Activated CD4-positive, CD25-positive, alpha-beta regulatory T cell treated with anti-CD3 and anti-CD28 coated beads, Interleukin-2, amount 50 U/mL, for 72 hours (primary cell): ENCODE data around the gene VRK1.

Experiments
- DNase-seq: peaks from one replicate; pipeline ENCODE4 v3.0.0; 2021

Gene VRK1

GRCh38 chr14:96893966-96894622, 96.9 kb downstream of the VRK1 start:
- DNase-seq: no peak

- no peak for DNase-seq
Measured at GRCh38 chr14:96894966-96895365, 97.8 kb downstream of the VRK1 start.

- no peak for DNase-seq
Measured at GRCh38 chr14:96895658-96896271, 98.6 kb downstream of the VRK1 start.

GRCh38 chr14:96897184-96897583, 100.0 kb downstream of the VRK1 start:
- no peak for DNase-seq

- DNase-seq: no peak
Measured at GRCh38 chr14:96901227-96901626, 104.0 kb downstream of the VRK1 start.

GRCh38 chr14:96902004-96902403, 104.8 kb downstream of the VRK1 start:
- DNase-seq: no peak

GRCh38 chr14:96903444-96904023, 106.4 kb downstream of the VRK1 start:
- DNase-seq: no peak

- DNase-seq: no peak
Measured at GRCh38 chr14:96904201-96904600, 107.0 kb downstream of the VRK1 start.

GRCh38 chr14:96905065-96905464, 107.9 kb downstream of the VRK1 start:
- DNase-seq: no peak

- no peak for DNase-seq
Measured at GRCh38 chr14:96905825-96906224, 108.6 kb downstream of the VRK1 start.

- DNase-seq: no peak
Measured at GRCh38 chr14:96906434-96906833, 109.3 kb downstream of the VRK1 start.

- no peak for DNase-seq
Measured at GRCh38 chr14:96909841-96910364, 112.7 kb downstream of the VRK1 start.

- DNase-seq: no peak
Measured at GRCh38 chr14:96911499-96912149, 114.4 kb downstream of the VRK1 start.

- DNase-seq: no peak
Measured at GRCh38 chr14:96914571-96915128, 117.5 kb downstream of the VRK1 start.

GRCh38 chr14:96915478-96915877, 118.3 kb downstream of the VRK1 start:
- no peak for DNase-seq

- DNase-seq: no peak
Measured at GRCh38 chr14:96916751-96917150, 119.6 kb downstream of the VRK1 start.

GRCh38 chr14:96917442-96917963, 120.3 kb downstream of the VRK1 start:
- no peak for DNase-seq

- DNase-seq: no peak
Measured at GRCh38 chr14:96920023-96920422, 122.8 kb downstream of the VRK1 start.

GRCh38 chr14:96920820-96921219, 123.6 kb downstream of the VRK1 start:
- DNase-seq: no peak

GRCh38 chr14:96922986-96923385, 125.8 kb downstream of the VRK1 start:
- DNase-seq: no peak

- DNase-seq: no peak
Measured at GRCh38 chr14:96925422-96925821, 128.2 kb downstream of the VRK1 start.

GRCh38 chr14:96926001-96926400, 128.8 kb downstream of the VRK1 start:
- DNase-seq: no peak

GRCh38 chr14:96928779-96929380, 131.7 kb downstream of the VRK1 start:
- no peak for DNase-seq
